HG02840 (cell line): Measurements from ENCODE around the gene KCNN3.
"Not testable (repeated sequence)": the region's sequence is repeated elsewhere in the genome, so short reads cannot be mapped to it uniquely, and the experiment has no call there.

Experiments
- ATAC-seq: cut with Tn5 transposase; IDR thresholded peaks from one replicate; pipeline ENCODE4 v1.9.1; 2021; ENCODE audit warnings: mild to moderate bottlenecking, moderate library complexity, moderate number of reproducible peaks; ENCODE audit not compliant: unreplicated experiment, low FRiP score

The KCNN3 gene

GRCh38 chr1:154683820-154684219 is 186.3 kb downstream of the KCNN3 start:
- no peak for ATAC-seq

- no peak for ATAC-seq
Observed at GRCh38 chr1:154682254-154682653, 187.8 kb downstream of the KCNN3 start.

GRCh38 chr1:154677844-154678243 is 192.2 kb downstream of the KCNN3 start:
- not testable (repeated sequence) for ATAC-seq

- not testable (repeated sequence) for ATAC-seq
Observed at GRCh38 chr1:154676847-154677246, 193.2 kb downstream of the KCNN3 start.

GRCh38 chr1:154674456-154674855 is 195.6 kb downstream of the KCNN3 start:
- ATAC-seq: not testable (repeated sequence)

- not testable (repeated sequence) for ATAC-seq
Observed at GRCh38 chr1:154672245-154672644, 197.8 kb downstream of the KCNN3 start.

- not testable (repeated sequence) for ATAC-seq
Observed at GRCh38 chr1:154671412-154671811, 198.7 kb downstream of the KCNN3 start.

- not testable (repeated sequence) for ATAC-seq
Observed at GRCh38 chr1:154670310-154671270, 199.5 kb downstream of the KCNN3 start.

GRCh38 chr1:154669464-154670282 is 200.4 kb downstream of the KCNN3 start:
- no peak for ATAC-seq

GRCh38 chr1:154666051-154666790 is 203.9 kb downstream of the KCNN3 start:
- no peak for ATAC-seq

GRCh38 chr1:154664331-154665002 is 205.6 kb downstream of the KCNN3 start:
- no peak for ATAC-seq

- ATAC-seq: no peak
Observed at GRCh38 chr1:154663471-154664060, 206.5 kb downstream of the KCNN3 start.

- no peak for ATAC-seq
Observed at GRCh38 chr1:154661110-154661509, 209.0 kb downstream of the KCNN3 start.

- no peak for ATAC-seq
Observed at GRCh38 chr1:154659823-154660592, 210.1 kb downstream of the KCNN3 start.

- no peak for ATAC-seq
Observed at GRCh38 chr1:154657556-154657955, 212.5 kb downstream of the KCNN3 start.

- no peak for ATAC-seq
Observed at GRCh38 chr1:154652893-154653292, 217.2 kb downstream of the KCNN3 start.
